Measurements from ENCODE around the gene KLHL22. TPM values are rescaled to one million over a fixed set of nuclear protein-coding genes. Genes with fewer than 3 reads are reported as not detected.

The KLHL22 gene
- total RNA-seq, 1 experiment from 2014 or later = 36.2 TPM

- intact Hi-C loops (cut with micrococcal nuclease; ENCODE audit: unreplicated experiment) = no loop called here
- Histone ChIP-seq H3K27me3 (replicated peaks; ENCODE audit: insufficient read depth, low read depth, low read length, poor library complexity) (no peaks in the 10 kb centered on the region), H3K36me3 (ENCODE audit: insufficient read depth, low read length, poor library complexity, severe bottlenecking) (no peaks in the 10 kb centered on the region), H3K4me3 (ENCODE audit: low read depth, low read length, poor library complexity, severe bottlenecking) (no peak overlapping the region), H3K4me1 (ENCODE audit: insufficient read depth, low read length, poor library complexity, severe bottlenecking) (no peaks in the 10 kb centered on the region), H3K9me3 (ENCODE audit: low read depth, low read length, poor library complexity, severe bottlenecking) (no peaks in the 10 kb centered on the region), H3K27ac (ENCODE audit: low read depth, low read length, poor library complexity, severe bottlenecking) (no peak overlapping the region)
- BruUV-seq (replicated peaks) = no TSS peak
- DNase-seq (ENCODE audit: low spot score) = no peak
- POLR2A ChIA-PET (ENCODE audit: low non-redundant PET) = no interaction called here
- CTCF ChIA-PET = no interaction called here
- TF ChIP-seq, protein P1, sequence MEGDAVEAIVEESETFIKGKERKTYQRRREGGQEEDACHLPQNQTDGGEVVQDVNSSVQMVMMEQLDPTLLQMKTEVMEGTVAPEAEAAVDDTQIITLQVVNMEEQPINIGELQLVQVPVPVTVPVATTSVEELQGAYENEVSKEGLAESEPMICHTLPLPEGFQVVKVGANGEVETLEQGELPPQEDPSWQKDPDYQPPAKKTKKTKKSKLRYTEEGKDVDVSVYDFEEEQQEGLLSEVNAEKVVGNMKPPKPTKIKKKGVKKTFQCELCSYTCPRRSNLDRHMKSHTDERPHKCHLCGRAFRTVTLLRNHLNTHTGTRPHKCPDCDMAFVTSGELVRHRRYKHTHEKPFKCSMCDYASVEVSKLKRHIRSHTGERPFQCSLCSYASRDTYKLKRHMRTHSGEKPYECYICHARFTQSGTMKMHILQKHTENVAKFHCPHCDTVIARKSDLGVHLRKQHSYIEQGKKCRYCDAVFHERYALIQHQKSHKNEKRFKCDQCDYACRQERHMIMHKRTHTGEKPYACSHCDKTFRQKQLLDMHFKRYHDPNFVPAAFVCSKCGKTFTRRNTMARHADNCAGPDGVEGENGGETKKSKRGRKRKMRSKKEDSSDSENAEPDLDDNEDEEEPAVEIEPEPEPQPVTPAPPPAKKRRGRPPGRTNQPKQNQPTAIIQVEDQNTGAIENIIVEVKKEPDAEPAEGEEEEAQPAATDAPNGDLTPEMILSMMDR (conservative IDR thresholded peaks at IDR 0.05; ENCODE audit: low read depth, low read length) = no peak
- no peak for TF ChIP-seq EZH2 (IDR thresholded peaks at IDR 0.05; ENCODE audit: borderline replicate concordance, low read depth, low read length, poor library complexity, severe bottlenecking)
These were observed 68.3 kb downstream of the KLHL22 start for GRCh38 chr22:20427104-20427944.

GRCh38 chr22:20426259-20426615 lies 69.4 kb downstream of the KLHL22 start:
- H3K27me3 ChIP-seq (replicated peaks; ENCODE audit: insufficient read depth, low read depth, low read length, poor library complexity) = no peaks in the 10 kb centered on the region
- no peaks in the 10 kb centered on the region for H3K9me3 ChIP-seq (ENCODE audit: low read depth, low read length, poor library complexity, severe bottlenecking)
- intact Hi-C loops (cut with micrococcal nuclease; ENCODE audit: unreplicated experiment) = no loop called here
- no TSS peak for BruUV-seq (replicated peaks)
- no peak overlapping the region for H3K27ac ChIP-seq (ENCODE audit: low read depth, low read length, poor library complexity, severe bottlenecking)
- ChIA-PET POLR2A (ENCODE audit: low non-redundant PET) (no interaction called here), CTCF (no interaction called here)
- no peaks in the 10 kb centered on the region for H3K36me3 ChIP-seq (ENCODE audit: insufficient read depth, low read length, poor library complexity, severe bottlenecking)
- TF ChIP-seq, protein P1 (conservative IDR thresholded peaks at IDR 0.05; ENCODE audit: low read depth, low read length) = no peak
- no peak for TF ChIP-seq EZH2 (IDR thresholded peaks at IDR 0.05; ENCODE audit: borderline replicate concordance, low read depth, low read length, poor library complexity, severe bottlenecking)
- H3K4me3 ChIP-seq (ENCODE audit: low read depth, low read length, poor library complexity, severe bottlenecking) = no peak overlapping the region
- no peaks in the 10 kb centered on the region for H3K4me1 ChIP-seq (ENCODE audit: insufficient read depth, low read length, poor library complexity, severe bottlenecking)
- DNase-seq (ENCODE audit: low spot score) = no peak

- Histone ChIP-seq H3K27me3 (replicated peaks; ENCODE audit: insufficient read depth, low read depth, low read length, poor library complexity) (no peaks in the 10 kb centered on the region), H3K9me3 (ENCODE audit: low read depth, low read length, poor library complexity, severe bottlenecking) (no peaks in the 10 kb centered on the region), H3K36me3 (ENCODE audit: insufficient read depth, low read length, poor library complexity, severe bottlenecking) (no peaks in the 10 kb centered on the region), H3K4me1 (ENCODE audit: insufficient read depth, low read length, poor library complexity, severe bottlenecking) (no peaks in the 10 kb centered on the region), H3K4me3 (ENCODE audit: low read depth, low read length, poor library complexity, severe bottlenecking) (peak overlapping the region; percentile 27), H3K27ac (ENCODE audit: low read depth, low read length, poor library complexity, severe bottlenecking) (no peak overlapping the region)
- BruUV-seq (replicated peaks) = no TSS peak
- no peak for TF ChIP-seq EZH2 (IDR thresholded peaks at IDR 0.05; ENCODE audit: borderline replicate concordance, low read depth, low read length, poor library complexity, severe bottlenecking)
- TF ChIP-seq, protein P1 (conservative IDR thresholded peaks at IDR 0.05; ENCODE audit: low read depth, low read length) = no peak
- CTCF ChIA-PET = no interaction called here
- no peak for DNase-seq (ENCODE audit: low spot score)
- POLR2A ChIA-PET (ENCODE audit: low non-redundant PET) = no interaction called here
- intact Hi-C loops (cut with micrococcal nuclease; ENCODE audit: unreplicated experiment) = no loop called here
These were observed 69.9 kb downstream of the KLHL22 start for GRCh38 chr22:20425566-20426258.
